Fibroblast of villous mesenchyme (primary cell): Measurements from ENCODE around the gene ODAPH. TPM values are rescaled to one million over a fixed set of nuclear protein-coding genes. Genes with fewer than 3 reads are reported as not detected.
"Not testable (repeated sequence)": the region's sequence is repeated elsewhere in the genome, so short reads cannot be mapped to it uniquely, and the experiment has no call there.

Source experiments
- DNase-seq: peaks from one replicate; pipeline ENCODE4 v3.0.0-alpha.2; 2010; ENCODE audit warnings: low read depth
- H3K4me3 ChIP-seq: 2 replicates; pipeline ENCODE4 v1.5.1; 2011; ENCODE audit warnings: low read depth, mild to moderate bottlenecking, low read length
- total RNA-seq: library from RNA; depleted of rRNA; stranded (reverse); fragments of >200 nt; gene quantifications from 2 replicates; pipeline ENCODE4 v1.2.3, GENCODE V29; 2012
- TF ChIP-seq, protein P1 (sequence below): IDR thresholded peaks from 2 replicates; pipeline ENCODE4 v1.5.1; 2012; ENCODE audit warnings: low read depth, mild to moderate bottlenecking, low read length; ENCODE audit not compliant: insufficient read depth

ODAPH gene
- total RNA-seq, 1 donor = not detected

DNA sequence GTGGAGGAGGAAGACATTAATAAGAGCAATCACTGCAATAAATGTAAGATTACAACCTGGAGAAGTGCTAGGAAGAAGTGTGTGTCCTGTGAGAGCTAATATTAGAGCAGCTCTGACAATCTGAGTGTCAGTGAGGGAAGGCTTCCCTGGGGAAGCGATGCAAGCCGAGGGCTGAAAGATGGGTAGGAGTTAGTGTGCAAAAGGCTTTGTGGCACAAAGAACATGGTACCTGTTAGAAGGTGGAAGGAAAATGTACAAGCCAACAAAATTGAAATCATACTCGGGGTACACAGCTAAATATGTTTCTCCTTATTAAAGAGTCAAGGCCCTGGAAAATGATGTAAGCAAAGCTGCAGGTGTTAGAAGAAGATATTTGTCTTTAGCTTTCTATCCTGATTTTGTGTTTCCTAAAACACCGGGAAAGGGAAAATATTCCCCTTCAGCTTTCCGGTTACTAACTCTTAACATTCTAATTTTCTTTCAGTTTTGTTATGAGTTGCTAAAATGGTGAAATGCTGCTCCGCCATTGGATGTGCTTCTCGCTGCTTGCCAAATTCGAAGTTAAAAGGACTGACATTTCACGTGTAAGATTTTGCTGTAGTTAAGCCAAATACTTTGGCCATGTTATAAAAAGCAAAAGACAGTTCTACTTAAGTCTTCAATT, 40.8 kb upstream of the ODAPH start:
- H3K4me3 ChIP-seq = peak overlapping the region; percentile 97
- DNase-seq = no peak
- TF ChIP-seq, protein P1, sequence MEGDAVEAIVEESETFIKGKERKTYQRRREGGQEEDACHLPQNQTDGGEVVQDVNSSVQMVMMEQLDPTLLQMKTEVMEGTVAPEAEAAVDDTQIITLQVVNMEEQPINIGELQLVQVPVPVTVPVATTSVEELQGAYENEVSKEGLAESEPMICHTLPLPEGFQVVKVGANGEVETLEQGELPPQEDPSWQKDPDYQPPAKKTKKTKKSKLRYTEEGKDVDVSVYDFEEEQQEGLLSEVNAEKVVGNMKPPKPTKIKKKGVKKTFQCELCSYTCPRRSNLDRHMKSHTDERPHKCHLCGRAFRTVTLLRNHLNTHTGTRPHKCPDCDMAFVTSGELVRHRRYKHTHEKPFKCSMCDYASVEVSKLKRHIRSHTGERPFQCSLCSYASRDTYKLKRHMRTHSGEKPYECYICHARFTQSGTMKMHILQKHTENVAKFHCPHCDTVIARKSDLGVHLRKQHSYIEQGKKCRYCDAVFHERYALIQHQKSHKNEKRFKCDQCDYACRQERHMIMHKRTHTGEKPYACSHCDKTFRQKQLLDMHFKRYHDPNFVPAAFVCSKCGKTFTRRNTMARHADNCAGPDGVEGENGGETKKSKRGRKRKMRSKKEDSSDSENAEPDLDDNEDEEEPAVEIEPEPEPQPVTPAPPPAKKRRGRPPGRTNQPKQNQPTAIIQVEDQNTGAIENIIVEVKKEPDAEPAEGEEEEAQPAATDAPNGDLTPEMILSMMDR = no peak

DNA sequence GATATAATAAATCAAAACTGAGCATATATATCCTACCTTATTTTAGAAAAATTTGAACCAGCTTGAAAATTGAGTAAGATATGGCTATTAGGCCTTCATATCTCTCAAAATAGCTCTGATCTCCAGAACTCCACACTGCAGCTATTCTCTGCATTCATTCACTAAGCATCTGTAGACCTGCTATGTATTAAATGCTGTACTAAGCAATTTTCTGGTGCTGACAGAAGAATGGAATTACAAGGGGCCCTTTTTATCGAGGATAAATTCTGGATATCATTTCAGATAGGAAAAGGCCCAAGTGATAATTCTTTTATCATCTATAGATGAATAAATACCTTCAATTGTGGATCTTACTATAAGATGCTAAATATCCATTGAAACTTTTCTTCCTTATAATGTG, 39.7 kb upstream of the ODAPH start:
- no peak for DNase-seq
- no peak overlapping the region for H3K4me3 ChIP-seq
- TF ChIP-seq, protein P1 = no peak

- not testable (repeated sequence) for DNase-seq, H3K4me3 ChIP-seq
Observed at GRCh38 chr4:75519452-75519851, 36.4 kb upstream of the ODAPH start.

DNA sequence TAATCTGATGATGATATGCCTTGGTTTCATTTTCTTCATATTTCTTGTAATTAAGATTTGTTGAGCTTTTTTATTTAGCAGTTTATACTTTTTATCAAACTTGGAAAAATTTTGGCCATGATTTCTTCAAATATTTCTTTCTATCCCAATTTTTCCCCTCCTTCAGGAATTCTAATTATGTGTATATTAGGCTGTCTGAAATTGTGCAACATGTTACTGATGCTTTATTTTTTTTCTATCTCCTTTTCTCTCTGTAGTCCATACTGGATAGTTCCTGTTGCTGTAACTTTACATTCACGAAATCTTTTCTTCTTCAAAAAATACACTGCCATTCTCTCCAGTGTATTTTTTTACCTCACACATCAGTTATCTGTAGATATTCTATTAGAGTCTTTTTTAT, 30.8 kb upstream of the ODAPH start:
- H3K4me3 ChIP-seq = no peak overlapping the region
- DNase-seq = no peak
- TF ChIP-seq, protein P1 = no peak

- no peak overlapping the region for H3K4me3 ChIP-seq
- TF ChIP-seq, protein P1 = no peak
- DNase-seq = no peak
Observed at GRCh38 chr4:75525910-75526309, 30.0 kb upstream of the ODAPH start.

GRCh38 chr4:75527482-75527881, 28.4 kb upstream of the ODAPH start:
- TF ChIP-seq, protein P1 = no peak
- no peak overlapping the region for H3K4me3 ChIP-seq
- no peak for DNase-seq

DNA sequence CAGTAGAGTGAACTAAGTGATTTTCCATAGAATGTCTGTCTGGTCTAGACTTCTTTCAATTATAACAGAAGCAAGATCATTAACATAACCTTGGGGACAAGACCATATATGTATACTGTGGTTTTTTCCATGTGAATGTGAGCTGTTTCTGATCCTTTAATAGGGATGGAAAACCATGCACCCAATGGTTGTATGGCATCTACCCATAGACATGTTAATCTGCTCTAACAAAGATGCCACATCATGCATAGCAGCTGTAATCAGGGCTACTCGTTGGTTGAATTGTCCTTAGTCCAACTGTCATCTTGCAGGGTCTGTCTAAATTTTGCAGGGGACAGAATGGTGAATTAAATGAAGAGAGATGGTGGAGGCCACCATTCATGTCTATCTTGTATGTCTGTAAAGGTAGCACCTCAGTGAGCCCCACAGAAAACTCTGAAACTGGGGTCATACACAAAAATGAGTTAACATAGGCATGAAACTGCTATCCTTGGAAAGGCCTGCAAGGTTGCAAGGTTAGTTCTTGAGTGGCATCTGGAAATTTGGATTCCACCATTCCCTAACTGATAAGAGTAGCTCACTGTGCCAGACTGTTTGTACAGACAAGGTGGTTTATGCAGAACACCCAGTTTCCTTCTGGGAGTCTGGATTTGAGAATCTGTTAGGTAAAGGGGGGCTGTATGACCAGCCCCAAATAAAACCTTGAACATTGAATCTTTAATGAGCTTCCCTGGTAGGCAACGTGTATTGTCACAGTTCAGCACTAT, 25.1 kb upstream of the ODAPH start:
- no peak overlapping the region for H3K4me3 ChIP-seq
- no peak for DNase-seq
- TF ChIP-seq, protein P1 = no peak

- DNase-seq = not testable (repeated sequence)
Observed at GRCh38 chr4:75531536-75532143, 24.2 kb upstream of the ODAPH start.

GRCh38 chr4:75533339-75533887, 22.5 kb upstream of the ODAPH start:
- DNase-seq, H3K4me3 ChIP-seq: not testable (repeated sequence)

More at GRCh38 chr4:75531536-75532143, 24.2 kb upstream of the ODAPH start:
- H3K4me3 ChIP-seq = not testable (repeated sequence)

DNA sequence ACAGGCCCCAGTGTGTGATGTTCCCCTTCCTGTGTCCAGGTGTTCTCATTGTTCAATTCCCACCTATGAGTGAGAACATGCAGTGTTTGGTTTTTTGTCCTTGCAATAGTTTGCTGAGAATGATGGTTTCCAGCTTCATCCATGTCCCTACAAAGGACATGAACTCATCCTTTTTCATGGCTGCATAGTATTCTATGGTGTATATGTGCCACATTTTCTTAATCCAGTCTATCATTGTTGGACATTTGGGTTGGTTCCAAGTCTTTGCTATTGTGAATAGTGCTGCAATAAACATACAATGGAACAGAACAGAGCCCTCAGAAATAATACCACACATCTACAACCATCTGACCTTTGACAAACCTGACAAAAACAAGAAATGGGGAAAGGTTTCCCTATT, 21.9 kb upstream of the ODAPH start:
- H3K4me3 ChIP-seq, DNase-seq: not testable (repeated sequence)
